HG03095 (cell line): ENCODE measurements around the gene ATG16L2.
"Not testable (repeated sequence)": the region's sequence is repeated elsewhere in the genome, so short reads cannot be mapped to it uniquely, and the experiment has no call there.

Experiments
- ATAC-seq: cut with Tn5 transposase; IDR thresholded peaks from one replicate; pipeline ENCODE4 v1.9.1; 2021; ENCODE audit warnings: moderate library complexity; ENCODE audit not compliant: unreplicated experiment

The ATG16L2 gene

DNA sequence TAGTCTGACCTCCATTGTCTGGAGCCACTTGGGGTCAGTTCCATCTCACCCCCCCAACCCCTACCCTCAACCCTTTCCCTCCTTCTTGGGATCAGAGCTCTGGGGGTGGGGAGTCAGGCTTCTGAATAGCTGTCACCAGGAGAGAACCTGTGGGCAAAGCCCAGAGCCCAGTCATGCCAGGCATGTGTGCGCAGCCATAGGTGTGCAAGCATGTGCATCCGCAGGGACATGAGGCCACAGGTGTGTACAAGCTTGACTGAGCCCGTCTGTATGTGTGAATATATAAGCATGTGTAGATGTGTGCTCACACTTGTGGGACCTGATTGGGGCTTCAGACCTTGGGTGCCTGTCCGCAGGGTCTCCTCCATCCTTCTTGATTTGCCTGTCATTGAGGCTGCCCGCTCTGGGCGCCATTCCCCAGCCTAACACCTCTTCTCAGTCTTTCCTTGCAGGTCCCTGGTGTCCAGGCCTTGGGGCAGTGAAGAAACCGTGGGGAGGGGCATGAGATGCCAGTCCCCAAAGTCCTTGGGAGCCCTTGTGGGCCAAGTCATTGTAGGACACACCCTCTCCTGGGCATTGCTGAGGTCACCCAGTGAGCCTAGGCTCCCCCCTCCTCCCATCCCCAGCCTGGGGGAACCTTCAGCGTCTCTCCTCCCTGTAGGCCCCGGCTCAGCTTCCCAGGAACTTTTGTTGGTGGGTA lies 9.0 kb downstream of the ATG16L2 start:
- no peak for ATAC-seq

DNA sequence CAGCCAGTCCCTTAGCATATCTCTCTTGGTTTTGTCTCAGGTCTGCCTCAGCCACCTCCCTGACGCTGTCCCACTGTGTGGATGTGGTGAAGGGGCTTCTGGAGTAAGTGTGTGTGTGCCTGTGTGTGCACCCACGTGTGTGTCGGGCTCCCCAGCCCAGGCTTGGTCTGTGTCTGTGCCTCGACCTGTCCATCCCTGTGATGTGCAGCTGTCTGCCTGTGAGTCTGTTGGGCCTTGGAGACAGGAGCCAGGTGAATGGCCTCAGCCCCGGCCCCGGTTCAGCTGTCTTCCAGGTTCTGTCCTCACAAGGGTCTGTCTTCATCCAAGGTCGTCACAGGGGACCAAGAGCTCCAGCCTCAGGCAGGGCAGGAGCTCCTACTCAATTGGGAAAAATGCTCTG lies 9.8 kb downstream of the ATG16L2 start:
- ATAC-seq = no peak

- no peak for ATAC-seq
Observed at GRCh38 chr11:72824811-72825505, 10.7 kb downstream of the ATG16L2 start.

DNA sequence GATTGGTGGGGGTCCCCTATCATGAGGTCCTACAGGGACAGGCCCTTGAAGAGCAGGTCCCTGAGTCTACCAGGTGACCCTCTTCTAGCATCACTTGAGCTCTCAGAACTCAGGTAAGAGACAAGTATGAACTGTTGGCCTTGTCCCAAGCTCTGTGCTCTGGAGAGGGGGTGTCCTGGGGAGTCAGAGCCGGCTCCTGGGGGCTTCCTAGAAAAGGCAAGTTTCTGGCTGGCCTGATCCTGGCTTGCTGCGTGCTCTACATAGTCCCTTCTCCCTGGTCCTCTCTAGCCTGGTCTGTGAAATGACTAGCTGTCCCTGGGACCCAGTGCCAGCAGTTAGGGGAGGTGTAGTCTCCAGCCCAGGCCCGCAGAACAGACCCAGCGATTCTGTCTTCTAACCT lies 11.4 kb downstream of the ATG16L2 start:
- no peak for ATAC-seq

- no peak for ATAC-seq
Observed at GRCh38 chr11:72826191-72826941, 12.2 kb downstream of the ATG16L2 start.

DNA sequence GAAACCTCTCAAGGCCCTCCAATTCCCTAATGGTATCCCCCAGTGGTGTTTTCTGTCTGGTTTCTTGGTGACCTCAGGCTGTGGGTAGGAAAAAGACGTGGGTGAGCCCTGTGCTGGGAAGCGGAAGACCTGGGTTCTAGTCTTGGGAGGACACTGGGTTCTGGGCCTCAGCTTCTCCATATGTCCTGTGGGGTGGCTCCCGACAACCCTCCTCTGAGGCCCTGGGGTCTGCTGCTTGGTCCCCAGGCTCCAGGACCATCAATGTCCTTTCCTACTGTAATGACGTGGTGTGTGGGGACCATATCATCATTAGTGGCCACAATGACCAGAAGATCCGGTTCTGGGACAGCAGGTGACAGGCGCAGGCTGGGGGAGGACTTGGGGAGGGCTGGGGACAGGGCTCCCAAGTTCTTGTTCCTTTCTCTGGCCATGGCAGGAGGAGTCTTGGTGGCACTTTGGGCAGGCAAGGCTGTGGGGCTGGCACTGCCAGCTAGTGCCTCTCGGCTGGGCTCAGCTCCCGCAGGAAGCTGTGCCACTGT lies 12.8 kb downstream of the ATG16L2 start:
- no peak for ATAC-seq

GRCh38 chr11:72827656-72828055 lies 13.4 kb downstream of the ATG16L2 start:
- ATAC-seq = not testable (repeated sequence)

GRCh38 chr11:72828081-72828567 lies 13.9 kb downstream of the ATG16L2 start:
- no peak for ATAC-seq

GRCh38 chr11:72828692-72829101 lies 14.5 kb downstream of the ATG16L2 start:
- ATAC-seq = no peak

- no peak for ATAC-seq
Observed at GRCh38 chr11:72829178-72829577, 15.0 kb downstream of the ATG16L2 start.

DNA sequence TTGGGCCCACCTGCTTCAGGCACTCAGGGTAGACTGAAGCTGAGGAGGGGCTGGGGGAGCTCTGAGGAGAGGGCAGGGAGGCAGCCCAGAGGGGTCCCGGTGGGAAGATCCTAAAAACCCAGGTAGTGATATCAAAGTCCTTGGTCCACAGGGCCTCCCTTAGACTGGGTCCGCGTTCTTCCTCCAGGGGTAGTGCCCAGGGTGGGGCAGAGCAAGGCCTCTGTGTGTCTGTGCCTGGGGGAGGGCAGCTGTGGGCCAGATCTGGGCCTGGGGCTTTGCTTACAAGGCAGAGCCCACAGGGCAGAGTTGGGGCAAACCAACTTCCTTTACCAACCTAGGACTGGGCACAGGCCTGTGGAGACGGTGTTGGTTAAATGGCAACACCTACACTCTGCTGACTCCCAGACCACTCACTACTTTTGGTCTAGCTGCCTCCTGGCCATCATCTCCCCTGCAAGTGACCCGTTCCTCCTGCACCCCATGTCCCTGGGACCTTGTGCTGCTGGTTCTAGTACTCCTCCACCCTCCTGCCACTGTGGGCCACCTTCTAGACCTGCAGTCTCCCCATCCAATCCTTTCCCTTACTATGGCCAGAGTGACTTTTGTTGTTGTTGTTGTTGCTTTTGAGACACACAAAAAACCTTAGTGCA lies 15.8 kb downstream of the ATG16L2 start:
- no peak for ATAC-seq

DNA sequence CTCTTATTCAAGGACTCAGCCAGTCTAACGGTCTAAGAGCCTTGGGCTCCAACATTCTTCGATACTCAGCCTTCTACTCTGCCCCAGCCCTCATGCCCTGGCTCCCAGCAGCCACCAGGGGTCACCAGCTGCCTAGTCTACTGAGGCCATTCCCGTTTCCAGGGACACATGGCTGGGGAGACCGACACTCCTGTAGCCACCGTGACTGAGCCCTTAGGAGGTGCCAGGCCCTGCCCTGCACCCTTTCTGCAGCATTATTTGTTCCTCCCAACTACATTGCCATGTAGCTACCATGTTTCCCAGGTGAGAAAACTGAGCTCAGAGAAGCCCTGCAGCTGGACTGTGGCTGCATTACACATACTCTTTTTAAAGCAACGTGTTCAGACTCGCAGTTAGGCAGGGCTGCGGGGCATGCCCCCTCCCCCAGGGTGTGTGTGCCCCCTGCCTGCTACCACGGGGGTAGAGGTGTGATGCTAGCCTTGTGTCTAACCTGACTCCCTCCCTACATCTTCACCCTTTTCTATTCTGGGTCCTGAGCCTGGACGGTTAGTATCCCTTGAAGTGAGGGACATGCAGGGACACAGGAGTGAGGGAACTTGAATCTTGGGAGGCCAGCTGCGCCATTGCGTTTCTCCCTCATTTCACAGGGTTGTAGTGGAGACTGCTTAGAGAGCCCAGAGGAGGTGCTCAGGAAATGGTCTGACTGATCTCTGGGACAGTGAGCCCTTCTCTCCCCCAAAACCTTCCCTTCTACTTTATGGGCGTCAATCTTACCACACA lies 17.5 kb downstream of the ATG16L2 start:
- ATAC-seq = no peak

DNA sequence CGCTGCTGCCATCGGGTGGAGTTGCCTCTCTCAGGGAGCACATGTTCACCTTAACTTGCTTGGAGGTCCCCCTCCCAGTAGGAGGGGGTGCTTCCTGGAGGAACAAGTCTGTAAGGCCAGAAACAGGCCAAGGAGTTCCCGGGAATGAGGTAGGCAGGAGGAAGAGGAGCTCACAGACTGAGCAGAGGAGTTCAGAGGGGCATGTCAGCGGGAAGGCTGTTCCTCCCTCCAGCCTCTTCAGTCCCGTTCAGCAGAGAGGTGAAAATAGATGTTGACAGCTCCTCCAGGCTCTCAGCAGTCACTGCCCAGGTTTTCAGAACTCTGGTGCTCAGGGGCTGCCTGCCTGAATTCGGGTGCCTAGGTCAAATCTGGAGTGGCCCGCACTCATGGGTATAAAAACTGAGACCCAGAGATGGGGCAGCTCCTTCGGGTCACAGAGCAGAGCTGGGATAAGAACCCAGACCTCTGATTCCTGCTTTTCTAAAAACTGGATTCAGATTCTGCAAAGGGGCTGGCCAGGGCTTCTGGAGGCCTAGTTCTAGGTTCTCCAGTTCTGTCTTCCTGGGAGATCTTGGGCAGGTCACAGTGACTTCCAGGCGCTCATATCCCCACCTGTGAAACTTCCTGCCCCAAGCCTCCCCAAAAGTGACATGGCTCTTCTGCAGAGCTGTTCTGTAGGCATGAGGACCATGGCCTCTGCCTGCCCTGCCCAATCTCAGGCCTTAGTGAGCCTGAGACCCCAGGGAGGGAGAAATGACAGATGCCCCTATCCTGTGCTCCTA lies 18.3 kb downstream of the ATG16L2 start:
- no peak for ATAC-seq

- ATAC-seq = no peak
Observed at GRCh38 chr11:72833083-72833733, 19.0 kb downstream of the ATG16L2 start.

DNA sequence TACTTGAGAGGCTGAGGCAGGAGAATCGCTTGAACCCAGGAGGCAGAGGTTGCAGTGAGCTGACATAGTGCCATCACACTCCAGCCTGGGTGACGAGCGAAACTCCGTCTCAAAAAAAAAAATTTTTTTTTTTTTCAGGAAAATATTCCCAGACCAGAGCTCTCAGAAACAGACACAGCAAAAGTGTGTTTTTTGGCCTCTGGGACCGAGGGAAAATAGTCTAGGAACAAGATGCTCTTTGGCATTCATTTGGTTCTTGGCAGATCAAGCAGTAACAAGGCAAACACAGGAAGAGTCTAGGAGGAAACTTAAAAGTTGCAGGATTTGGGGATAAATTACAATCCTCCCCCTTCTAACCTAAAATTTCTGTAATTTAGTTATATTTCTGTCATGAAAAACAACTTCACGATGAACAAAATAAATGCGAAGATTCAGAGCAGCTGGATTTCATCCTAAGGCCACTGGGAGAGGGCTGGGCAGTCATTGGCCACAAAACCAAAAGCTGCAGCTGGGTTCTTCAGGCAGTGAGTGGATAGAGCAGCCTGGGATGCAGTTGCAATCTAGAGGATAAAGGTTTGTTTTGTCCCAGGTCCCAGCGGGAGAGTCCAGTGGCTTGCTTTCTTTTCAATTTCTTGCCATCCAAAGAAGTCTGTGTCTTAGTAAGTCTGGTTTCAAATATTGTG lies 19.7 kb downstream of the ATG16L2 start:
- no peak for ATAC-seq

DNA sequence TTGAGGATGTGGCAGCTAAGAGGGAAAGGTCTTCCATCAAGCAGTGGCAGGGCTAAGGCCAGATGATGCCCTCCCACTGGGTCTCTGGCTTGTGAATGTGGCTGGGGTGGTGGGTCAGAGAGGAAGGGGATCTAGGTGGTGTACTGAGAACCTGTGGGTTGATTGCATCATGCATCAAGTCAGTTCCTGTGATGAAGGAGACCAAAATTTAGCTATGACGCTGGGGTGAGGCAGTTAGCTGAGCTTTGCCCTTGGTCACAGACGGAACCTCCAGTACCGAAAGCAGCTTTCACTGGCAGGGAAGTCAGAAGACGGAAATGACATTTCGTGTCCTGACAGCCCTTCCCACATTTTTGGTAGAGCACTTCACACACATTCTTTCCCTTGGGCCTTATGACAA lies 20.7 kb downstream of the ATG16L2 start:
- ATAC-seq = no peak

- ATAC-seq = no peak
Observed at GRCh38 chr11:72836111-72836510, 21.9 kb downstream of the ATG16L2 start.

- no peak for ATAC-seq
Observed at GRCh38 chr11:72838691-72839305, 24.6 kb downstream of the ATG16L2 start.
